Measurements from ENCODE around the gene ARFGAP3.

DNA sequence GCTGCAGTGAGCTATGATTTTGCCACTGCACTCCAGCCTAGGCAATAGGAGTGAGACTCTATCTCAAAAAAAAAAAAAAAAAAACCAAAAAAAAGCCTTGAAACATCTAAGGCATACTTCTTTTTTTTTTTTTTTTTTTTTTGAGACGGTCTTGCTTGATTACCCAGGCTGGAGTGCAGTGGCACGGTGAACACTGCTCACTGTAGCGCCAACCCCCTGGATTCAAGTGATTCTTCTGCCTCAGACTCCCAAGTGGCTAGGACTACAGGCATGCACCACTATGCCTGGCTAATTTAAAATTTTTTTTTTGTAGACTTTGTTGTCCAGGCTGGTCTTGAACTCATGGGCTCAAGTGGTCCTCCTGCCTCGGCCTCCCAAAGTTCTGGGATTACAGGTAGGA is 19.5 kb downstream of the ARFGAP3 start:
- TF ChIP-seq, protein P1, sequence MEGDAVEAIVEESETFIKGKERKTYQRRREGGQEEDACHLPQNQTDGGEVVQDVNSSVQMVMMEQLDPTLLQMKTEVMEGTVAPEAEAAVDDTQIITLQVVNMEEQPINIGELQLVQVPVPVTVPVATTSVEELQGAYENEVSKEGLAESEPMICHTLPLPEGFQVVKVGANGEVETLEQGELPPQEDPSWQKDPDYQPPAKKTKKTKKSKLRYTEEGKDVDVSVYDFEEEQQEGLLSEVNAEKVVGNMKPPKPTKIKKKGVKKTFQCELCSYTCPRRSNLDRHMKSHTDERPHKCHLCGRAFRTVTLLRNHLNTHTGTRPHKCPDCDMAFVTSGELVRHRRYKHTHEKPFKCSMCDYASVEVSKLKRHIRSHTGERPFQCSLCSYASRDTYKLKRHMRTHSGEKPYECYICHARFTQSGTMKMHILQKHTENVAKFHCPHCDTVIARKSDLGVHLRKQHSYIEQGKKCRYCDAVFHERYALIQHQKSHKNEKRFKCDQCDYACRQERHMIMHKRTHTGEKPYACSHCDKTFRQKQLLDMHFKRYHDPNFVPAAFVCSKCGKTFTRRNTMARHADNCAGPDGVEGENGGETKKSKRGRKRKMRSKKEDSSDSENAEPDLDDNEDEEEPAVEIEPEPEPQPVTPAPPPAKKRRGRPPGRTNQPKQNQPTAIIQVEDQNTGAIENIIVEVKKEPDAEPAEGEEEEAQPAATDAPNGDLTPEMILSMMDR (IDR thresholded peaks at IDR 0.05 in 8 of 11, conservative IDR thresholded peaks at IDR 0.05 in 3 of 11) = no peak
- TF ChIP-seq POLR2A (IDR thresholded peaks at IDR 0.05) = no peak
- TF ChIP-seq POLR2AphosphoS5 (IDR thresholded peaks at IDR 0.05) = no peak
